ENCODE results near the gene FBXO41. TPM values are rescaled to one million over a fixed set of nuclear protein-coding genes. Genes with fewer than 3 reads are reported as not detected.
A peak's percentile ranks its signal among the peaks of the same experiment; 100 is the strongest.

FBXO41 gene
- total and polyA plus RNA-seq, 4 donors = 0.25 to 4.7 (median 2.2) TPM

- Histone ChIP-seq H3K36me3 (ENCODE audit: control insufficient read depth in 1 of 2, insufficient read depth in 2 of 2, low read length in 1 of 2) (no peaks in the 10 kb centered on the region), H3K4me3 (ENCODE audit: low read length in 2 of 2) (no peak overlapping the region), H3K27ac (ENCODE audit: low read depth in 1 of 2, low read length in 2 of 2) (no peak overlapping the region), H3K4me1 (ENCODE audit: control insufficient read depth in 1 of 2, insufficient read depth in 2 of 2, low read length in 2 of 2) (no peaks in the 10 kb centered on the region), H3K9me3 (ENCODE audit: control insufficient read depth, low read length) (peaks cover 2% of the 10 kb centered on the region), H3K27me3 (ENCODE audit: control insufficient read depth in 1 of 2, insufficient read depth in 2 of 2, low read length in 1 of 2) (peaks cover 0 to 1% of the 10 kb centered on the region in 2 donors)
- no peak for DNase-seq
- ATAC-seq (ENCODE audit: low FRiP score) = no peak
- intact Hi-C loops (cut with DNase I) = no loop called here
- WGBS, 2 donors = 56 to 57% methylated on average over 4 of the region's 4 CpGs
These were observed 13.3 kb upstream of the FBXO41 start for GRCh38 chr2:73297586-73297985.

GRCh38 chr2:73297151-73297559 lies 12.9 kb upstream of the FBXO41 start:
- Histone ChIP-seq H3K36me3 (ENCODE audit: control insufficient read depth in 1 of 2, insufficient read depth in 2 of 2, low read length in 1 of 2) (no peaks in the 10 kb centered on the region), H3K27me3 (ENCODE audit: control insufficient read depth in 1 of 2, insufficient read depth in 2 of 2, low read length in 1 of 2) (peaks cover 0 to 1% of the 10 kb centered on the region in 2 donors), H3K9me3 (ENCODE audit: control insufficient read depth, low read length) (peaks cover 2% of the 10 kb centered on the region), H3K27ac (ENCODE audit: low read depth in 1 of 2, low read length in 2 of 2) (no peak overlapping the region), H3K4me3 (ENCODE audit: low read length in 2 of 2) (no peak overlapping the region), H3K4me1 (ENCODE audit: control insufficient read depth in 1 of 2, insufficient read depth in 2 of 2, low read length in 2 of 2) (no peaks in the 10 kb centered on the region)
- 8 to 9% methylated on average over 2 of the region's 2 CpGs for WGBS, 2 donors
- intact Hi-C loops (cut with DNase I) = no loop called here
- DNase-seq (no peak), ATAC-seq (ENCODE audit: low FRiP score) (no peak)

GRCh38 chr2:73295751-73296400 lies 11.6 kb upstream of the FBXO41 start:
- intact Hi-C loops (cut with DNase I) = no loop called here
- Histone ChIP-seq H3K4me3 (ENCODE audit: low read length in 2 of 2) (no peak overlapping the region), H3K9me3 (ENCODE audit: control insufficient read depth, low read length) (no peaks in the 10 kb centered on the region), H3K36me3 (ENCODE audit: control insufficient read depth in 1 of 2, insufficient read depth in 2 of 2, low read length in 1 of 2) (no peaks in the 10 kb centered on the region), H3K4me1 (ENCODE audit: control insufficient read depth in 1 of 2, insufficient read depth in 2 of 2, low read length in 2 of 2) (no peaks in the 10 kb centered on the region), H3K27ac (ENCODE audit: low read depth in 1 of 2, low read length in 2 of 2) (no peak overlapping the region), H3K27me3 (ENCODE audit: control insufficient read depth in 1 of 2, insufficient read depth in 2 of 2, low read length in 1 of 2) (no peaks in the 10 kb centered on the region)
- DNase-seq = no peak
- no peak for ATAC-seq (ENCODE audit: low FRiP score)
- 33 to 37% methylated on average over 5 of the region's 5 CpGs for WGBS, 2 donors

GRCh38 chr2:73294239-73294638 lies 10.0 kb upstream of the FBXO41 start:
- Histone ChIP-seq H3K4me1 (ENCODE audit: control insufficient read depth in 1 of 2, insufficient read depth in 2 of 2, low read length in 2 of 2) (no peaks in the 10 kb centered on the region), H3K27ac (ENCODE audit: low read depth in 1 of 2, low read length in 2 of 2) (no peak overlapping the region), H3K9me3 (ENCODE audit: control insufficient read depth, low read length) (no peaks in the 10 kb centered on the region), H3K36me3 (ENCODE audit: control insufficient read depth in 1 of 2, insufficient read depth in 2 of 2, low read length in 1 of 2) (no peaks in the 10 kb centered on the region), H3K27me3 (ENCODE audit: control insufficient read depth in 1 of 2, insufficient read depth in 2 of 2, low read length in 1 of 2) (no peaks in the 10 kb centered on the region), H3K4me3 (ENCODE audit: low read length in 2 of 2) (no peak overlapping the region)
- intact Hi-C loops (cut with DNase I) = no loop called here
- DNase-seq = no peak
- ATAC-seq (ENCODE audit: low FRiP score) = no peak
- WGBS, 2 donors = 85 to 89% methylated on average over 2 of the region's 2 CpGs

- no peaks in the 10 kb centered on the region for H3K36me3 ChIP-seq (ENCODE audit: control insufficient read depth in 1 of 2, insufficient read depth in 2 of 2, low read length in 1 of 2)
- ATAC-seq (ENCODE audit: low FRiP score) (no peak), DNase-seq (peak; percentile 75 to 81)
- no peak within 1 kb of the TSS for H3K27ac ChIP-seq (ENCODE audit: low read depth in 1 of 2, low read length in 2 of 2)
- intact Hi-C loops (cut with DNase I) = no loop called here
- no peaks in the 10 kb centered on the region for H3K4me1 ChIP-seq (ENCODE audit: control insufficient read depth in 1 of 2, insufficient read depth in 2 of 2, low read length in 2 of 2)
- peak within 1 kb of the TSS; percentile 6 to 27 for H3K4me3 ChIP-seq (ENCODE audit: low read length in 2 of 2)
- WGBS, 2 donors = 2% methylated on average over 37 to 45 of the region's 45 CpGs
- H3K9me3 ChIP-seq (ENCODE audit: control insufficient read depth, low read length) = no peaks in the 10 kb centered on the region
- H3K27me3 ChIP-seq (ENCODE audit: control insufficient read depth in 1 of 2, insufficient read depth in 2 of 2, low read length in 1 of 2) = no peaks in the 10 kb centered on the region
These were observed 9.4 kb upstream of the FBXO41 start, which contains the start of gene EGR4 for GRCh38 chr2:73293534-73294171. Gene EGR4 (minus strand): TSS chr2:73293548. CDS start chr2:73293317, 231 bp downstream.

GRCh38 chr2:73292906-73293533 lies 8.7 kb upstream of the FBXO41 start:
- ATAC-seq (ENCODE audit: low FRiP score) = no peak

GRCh38 chr2:73292316-73292905 lies 8.1 kb upstream of the FBXO41 start:
- 4 to 5% methylated on average over 38 of the region's 38 CpGs for WGBS, 2 donors
- Histone ChIP-seq H3K27me3 (ENCODE audit: control insufficient read depth in 1 of 2, insufficient read depth in 2 of 2, low read length in 1 of 2) (no peaks in the 10 kb centered on the region), H3K4me1 (ENCODE audit: control insufficient read depth in 1 of 2, insufficient read depth in 2 of 2, low read length in 2 of 2) (no peaks in the 10 kb centered on the region), H3K36me3 (ENCODE audit: control insufficient read depth in 1 of 2, insufficient read depth in 2 of 2, low read length in 1 of 2) (no peaks in the 10 kb centered on the region), H3K9me3 (ENCODE audit: control insufficient read depth, low read length) (no peaks in the 10 kb centered on the region), H3K27ac (ENCODE audit: low read depth in 1 of 2, low read length in 2 of 2) (no peak overlapping the region), H3K4me3 (ENCODE audit: low read length in 2 of 2) (no peak overlapping the region)
- ATAC-seq (ENCODE audit: low FRiP score) (no peak), DNase-seq (no peak)
- intact Hi-C loops (cut with DNase I) = no loop called here

More at GRCh38 chr2:73292906-73293533, 8.7 kb upstream of the FBXO41 start:
- H3K27me3 ChIP-seq (ENCODE audit: control insufficient read depth in 1 of 2, insufficient read depth in 2 of 2, low read length in 1 of 2) = no peaks in the 10 kb centered on the region
- H3K4me3 ChIP-seq (ENCODE audit: low read length in 2 of 2) = peak overlapping the region in 1 of 2 donors; percentile 27
- no peaks in the 10 kb centered on the region for H3K36me3 ChIP-seq (ENCODE audit: control insufficient read depth in 1 of 2, insufficient read depth in 2 of 2, low read length in 1 of 2)
- intact Hi-C loops (cut with DNase I) = no loop called here
- DNase-seq = no peak
- H3K27ac ChIP-seq (ENCODE audit: low read depth in 1 of 2, low read length in 2 of 2) = no peak overlapping the region
- H3K4me1 ChIP-seq (ENCODE audit: control insufficient read depth in 1 of 2, insufficient read depth in 2 of 2, low read length in 2 of 2) = no peaks in the 10 kb centered on the region
- WGBS, 2 donors = 3 to 4% methylated on average over 42 to 64 of the region's 64 CpGs
- H3K9me3 ChIP-seq (ENCODE audit: control insufficient read depth, low read length) = no peaks in the 10 kb centered on the region

- no peaks in the 10 kb centered on the region for H3K27me3 ChIP-seq (ENCODE audit: control insufficient read depth in 1 of 2, insufficient read depth in 2 of 2, low read length in 1 of 2)
- DNase-seq (peak in 1 of 2 donors; percentile 48), ATAC-seq (ENCODE audit: low FRiP score) (peak; percentile 6)
- H3K4me1 ChIP-seq (ENCODE audit: control insufficient read depth in 1 of 2, insufficient read depth in 2 of 2, low read length in 2 of 2) = no peaks in the 10 kb centered on the region
- 1 to 2% methylated on average over 79 to 82 of the region's 82 CpGs for whole genome bisulfite sequencing, 2 donors
- H3K4me3 ChIP-seq (ENCODE audit: low read length in 2 of 2) = no peak overlapping the region
- H3K9me3 ChIP-seq (ENCODE audit: control insufficient read depth, low read length) = no peaks in the 10 kb centered on the region
- intact Hi-C loops (cut with DNase I) = no loop called here
- no peaks in the 10 kb centered on the region for H3K36me3 ChIP-seq (ENCODE audit: control insufficient read depth in 1 of 2, insufficient read depth in 2 of 2, low read length in 1 of 2)
- H3K27ac ChIP-seq (ENCODE audit: low read depth in 1 of 2, low read length in 2 of 2) = no peak overlapping the region
These were observed 7.4 kb upstream of the FBXO41 start for GRCh38 chr2:73291461-73292315.

All from aorta (tissue), 5 donors.